GM18511 (cell line): ENCODE measurements around the gene GSTP1.
"Not testable (repeated sequence)": the region's sequence is repeated elsewhere in the genome, so short reads cannot be mapped to it uniquely, and the experiment has no call there.

Experiments
- ATAC-seq: cut with Tn5 transposase; IDR thresholded peaks from one replicate; pipeline ENCODE4 v1.9.1; 2021; ENCODE audit warnings: mild to moderate bottlenecking, moderate library complexity; ENCODE audit not compliant: unreplicated experiment

The GSTP1 gene

GRCh38 chr11:67562963-67563704, 20.5 kb upstream of the GSTP1 start:
- no peak for ATAC-seq

- ATAC-seq: not testable (repeated sequence)
Observed at GRCh38 chr11:67563705-67564114, 19.9 kb upstream of the GSTP1 start.

GRCh38 chr11:67564230-67564629, 19.4 kb upstream of the GSTP1 start:
- ATAC-seq: no peak

- ATAC-seq: no peak
Observed at GRCh38 chr11:67571443-67571842, 12.2 kb upstream of the GSTP1 start.

- no peak for ATAC-seq
Observed at GRCh38 chr11:67572305-67572704, 11.3 kb upstream of the GSTP1 start.

- no peak for ATAC-seq
Observed at GRCh38 chr11:67572747-67573419, 10.7 kb upstream of the GSTP1 start.

- ATAC-seq: no peak
Observed at GRCh38 chr11:67574938-67575337, 8.7 kb upstream of the GSTP1 start.

GRCh38 chr11:67576735-67577475, 6.7 kb upstream of the GSTP1 start:
- no peak for ATAC-seq

- ATAC-seq: no peak
Observed at GRCh38 chr11:67577951-67578350, 5.7 kb upstream of the GSTP1 start.

- no peak for ATAC-seq
Observed at GRCh38 chr11:67581469-67581868, 2.1 kb upstream of the GSTP1 start.

- no peak for ATAC-seq
Observed at GRCh38 chr11:67582011-67582410, 1.6 kb upstream of the GSTP1 start.

- peak; percentile 6 for ATAC-seq
Observed at GRCh38 chr11:67584205-67584880, 731 bp downstream of the GSTP1 start.

GRCh38 chr11:67584881-67585873, 1.6 kb downstream of the GSTP1 start:
- no peak for ATAC-seq

- ATAC-seq: no peak
Observed at GRCh38 chr11:67585911-67586310, 2.3 kb downstream of the GSTP1 start.

- ATAC-seq: no peak
Observed at GRCh38 chr11:67586568-67587250, 3.1 kb downstream of the GSTP1 start.

- ATAC-seq: peak; percentile 24
Observed at GRCh38 chr11:67588136-67588503, 4.5 kb downstream of the GSTP1 start.

- ATAC-seq: not testable (repeated sequence)
Observed at GRCh38 chr11:67588899-67589415, 5.3 kb downstream of the GSTP1 start.

- ATAC-seq: no peak
Observed at GRCh38 chr11:67592880-67593564, 9.4 kb downstream of the GSTP1 start.

GRCh38 chr11:67593565-67593905, 9.9 kb downstream of the GSTP1 start:
- no peak for ATAC-seq
